ENCODE data around the gene SDK1. TPM values are rescaled to one million over a fixed set of nuclear protein-coding genes. Genes with fewer than 3 reads are reported as not detected.

The SDK1 gene
- polyA plus RNA-seq, 2 donors: 0.33 to 0.47 TPM

- WGBS, 2 donors: 15 to 37% methylated on average over 25 of the region's 25 CpGs
- H3K4me3 ChIP-seq (ENCODE audit: low read depth in 1 of 2, low read length in 2 of 2): no peak overlapping the region
- H3K9me3 ChIP-seq (ENCODE audit: control insufficient read depth in 2 of 2, insufficient read depth in 1 of 2, low read depth in 1 of 2, low read length in 1 of 2): no peaks in the 10 kb centered on the region
Observed at GRCh38 chr7:4144811-4145510, 843.9 kb downstream of the SDK1 start.

DNA sequence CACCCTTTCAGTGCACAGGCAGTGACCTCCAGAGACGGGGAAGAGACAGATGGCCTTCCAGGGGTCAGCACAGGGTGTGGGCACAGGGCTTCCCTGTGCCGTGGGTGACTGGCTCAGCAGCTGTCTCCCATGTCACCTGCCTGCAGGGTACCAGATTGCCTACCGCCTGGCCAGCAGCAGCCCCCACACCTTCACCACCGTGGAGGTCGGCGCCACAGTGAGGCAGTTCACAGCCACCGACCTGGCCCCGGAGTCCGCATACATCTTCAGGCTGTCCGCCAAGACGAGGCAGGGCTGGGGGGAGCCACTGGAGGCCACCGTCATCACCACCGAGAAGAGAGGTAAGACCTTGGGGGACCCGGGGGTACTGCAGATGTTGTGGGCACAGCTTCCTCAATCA is 844.5 kb downstream of the SDK1 start:
- WGBS, 2 donors: 87 to 92% methylated on average over 14 of the region's 14 CpGs
- H3K27me3 ChIP-seq (ENCODE audit: control insufficient read depth in 1 of 2, insufficient read depth in 2 of 2, low read length in 2 of 2): no peaks in the 10 kb centered on the region

More at GRCh38 chr7:4144811-4145510, 843.9 kb downstream of the SDK1 start:
- H3K4me1 ChIP-seq (ENCODE audit: control insufficient read depth in 2 of 2, insufficient read depth in 2 of 2, low read length in 1 of 2): peaks cover 0 to 2% of the 10 kb centered on the region in 2 donors
- no peak overlapping the region for H3K27ac ChIP-seq (ENCODE audit: low read depth in 2 of 2, low read length in 1 of 2)
- H3K36me3 ChIP-seq (ENCODE audit: control insufficient read depth in 2 of 2, insufficient read depth in 2 of 2, low read length in 1 of 2): no peaks in the 10 kb centered on the region
- no peaks in the 10 kb centered on the region for H3K27me3 ChIP-seq (ENCODE audit: control insufficient read depth in 1 of 2, insufficient read depth in 2 of 2, low read length in 2 of 2)

DNA sequence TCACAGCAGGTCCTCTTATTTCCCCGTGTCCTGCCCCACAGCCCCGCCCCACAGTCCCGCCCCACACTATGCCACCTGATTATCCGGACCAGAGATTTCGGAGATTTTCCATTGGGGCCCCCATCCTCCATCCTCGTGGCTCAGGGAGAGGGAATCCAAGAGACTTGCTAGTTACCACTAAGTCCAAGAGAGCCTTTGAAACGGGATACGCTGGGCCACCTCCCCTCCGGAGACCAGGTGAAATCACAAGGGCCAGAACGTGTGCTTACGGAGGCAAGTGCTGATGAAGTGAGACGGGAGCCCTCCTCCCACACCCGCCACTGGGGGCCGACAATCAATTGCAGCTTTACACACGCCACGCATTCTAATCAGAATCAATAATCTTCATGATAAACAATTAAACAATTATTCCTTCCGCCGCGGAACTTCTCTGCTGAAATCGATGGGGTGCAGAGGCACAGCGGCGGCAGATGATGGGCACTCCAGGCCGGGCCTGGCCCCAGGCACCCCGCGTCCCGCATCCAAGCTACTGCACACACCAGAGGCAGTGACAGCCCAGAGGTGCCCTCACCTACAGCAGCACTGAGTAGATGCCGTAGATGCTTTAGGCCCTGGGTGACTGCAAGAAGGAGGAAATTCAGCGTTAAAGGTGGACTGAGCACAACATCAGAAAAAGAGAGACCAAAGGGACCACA is 847.0 kb downstream of the SDK1 start:
- Histone ChIP-seq H3K27me3 (ENCODE audit: control insufficient read depth in 1 of 2, insufficient read depth in 2 of 2, low read length in 2 of 2) (no peaks in the 10 kb centered on the region), H3K4me3 (ENCODE audit: low read depth in 1 of 2, low read length in 2 of 2) (no peak overlapping the region), H3K36me3 (ENCODE audit: control insufficient read depth in 2 of 2, insufficient read depth in 2 of 2, low read length in 1 of 2) (no peaks in the 10 kb centered on the region), H3K9me3 (ENCODE audit: control insufficient read depth in 2 of 2, insufficient read depth in 1 of 2, low read depth in 1 of 2, low read length in 1 of 2) (no peaks in the 10 kb centered on the region), H3K27ac (ENCODE audit: low read depth in 2 of 2, low read length in 1 of 2) (no peak overlapping the region), H3K4me1 (ENCODE audit: control insufficient read depth in 2 of 2, insufficient read depth in 2 of 2, low read length in 1 of 2) (peaks cover 0 to 2% of the 10 kb centered on the region in 2 donors)
- WGBS, 2 donors: 89 to 90% methylated on average over 28 of the region's 28 CpGs

More for the DNA sequence above, 844.5 kb downstream of the SDK1 start:
- Histone ChIP-seq H3K27ac (ENCODE audit: low read depth in 2 of 2, low read length in 1 of 2) (no peak overlapping the region), H3K9me3 (ENCODE audit: control insufficient read depth in 2 of 2, insufficient read depth in 1 of 2, low read depth in 1 of 2, low read length in 1 of 2) (no peaks in the 10 kb centered on the region), H3K36me3 (ENCODE audit: control insufficient read depth in 2 of 2, insufficient read depth in 2 of 2, low read length in 1 of 2) (no peaks in the 10 kb centered on the region), H3K4me1 (ENCODE audit: control insufficient read depth in 2 of 2, insufficient read depth in 2 of 2, low read length in 1 of 2) (peaks cover 0 to 2% of the 10 kb centered on the region in 2 donors), H3K4me3 (ENCODE audit: low read depth in 1 of 2, low read length in 2 of 2) (no peak overlapping the region)

DNA sequence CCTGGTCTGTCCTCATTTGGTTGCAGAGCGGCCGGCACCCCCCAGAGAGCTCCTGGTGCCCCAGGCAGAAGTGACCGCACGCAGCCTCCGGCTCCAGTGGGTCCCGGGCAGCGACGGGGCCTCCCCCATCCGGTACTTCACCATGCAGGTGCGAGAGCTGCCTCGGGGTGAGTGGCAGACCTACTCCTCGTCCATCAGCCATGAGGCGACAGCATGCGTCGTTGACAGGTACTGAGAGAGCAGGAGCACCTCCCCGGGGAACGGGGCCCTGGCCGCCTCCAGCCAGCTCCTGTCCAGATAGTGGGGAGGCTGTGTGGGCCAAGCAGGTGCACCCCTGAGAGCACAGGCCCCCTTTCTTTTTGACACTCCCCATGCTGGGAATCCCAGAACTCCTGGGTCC is 848.2 kb downstream of the SDK1 start:
- Histone ChIP-seq H3K4me3 (ENCODE audit: low read depth in 1 of 2, low read length in 2 of 2) (no peak overlapping the region), H3K36me3 (ENCODE audit: control insufficient read depth in 2 of 2, insufficient read depth in 2 of 2, low read length in 1 of 2) (no peaks in the 10 kb centered on the region), H3K4me1 (ENCODE audit: control insufficient read depth in 2 of 2, insufficient read depth in 2 of 2, low read length in 1 of 2) (peaks cover 0 to 2% of the 10 kb centered on the region in 2 donors), H3K9me3 (ENCODE audit: control insufficient read depth in 2 of 2, insufficient read depth in 1 of 2, low read depth in 1 of 2, low read length in 1 of 2) (no peaks in the 10 kb centered on the region), H3K27ac (ENCODE audit: low read depth in 2 of 2, low read length in 1 of 2) (no peak overlapping the region), H3K27me3 (ENCODE audit: control insufficient read depth in 1 of 2, insufficient read depth in 2 of 2, low read length in 2 of 2) (no peaks in the 10 kb centered on the region)
- WGBS, 2 donors: 87 to 89% methylated on average over 18 of the region's 18 CpGs

GRCh38 chr7:4149645-4150044 is 848.6 kb downstream of the SDK1 start:
- no peaks in the 10 kb centered on the region for H3K27me3 ChIP-seq (ENCODE audit: control insufficient read depth in 1 of 2, insufficient read depth in 2 of 2, low read length in 2 of 2)
- no peaks in the 10 kb centered on the region for H3K9me3 ChIP-seq (ENCODE audit: control insufficient read depth in 2 of 2, insufficient read depth in 1 of 2, low read depth in 1 of 2, low read length in 1 of 2)
- H3K4me3 ChIP-seq (ENCODE audit: low read depth in 1 of 2, low read length in 2 of 2): no peak overlapping the region
- H3K36me3 ChIP-seq (ENCODE audit: control insufficient read depth in 2 of 2, insufficient read depth in 2 of 2, low read length in 1 of 2): no peaks in the 10 kb centered on the region
- no peaks in the 10 kb centered on the region for H3K4me1 ChIP-seq (ENCODE audit: control insufficient read depth in 2 of 2, insufficient read depth in 2 of 2, low read length in 1 of 2)
- 91 to 93% methylated on average over 11 of the region's 11 CpGs for WGBS, 2 donors
- no peak overlapping the region for H3K27ac ChIP-seq (ENCODE audit: low read depth in 2 of 2, low read length in 1 of 2)

DNA sequence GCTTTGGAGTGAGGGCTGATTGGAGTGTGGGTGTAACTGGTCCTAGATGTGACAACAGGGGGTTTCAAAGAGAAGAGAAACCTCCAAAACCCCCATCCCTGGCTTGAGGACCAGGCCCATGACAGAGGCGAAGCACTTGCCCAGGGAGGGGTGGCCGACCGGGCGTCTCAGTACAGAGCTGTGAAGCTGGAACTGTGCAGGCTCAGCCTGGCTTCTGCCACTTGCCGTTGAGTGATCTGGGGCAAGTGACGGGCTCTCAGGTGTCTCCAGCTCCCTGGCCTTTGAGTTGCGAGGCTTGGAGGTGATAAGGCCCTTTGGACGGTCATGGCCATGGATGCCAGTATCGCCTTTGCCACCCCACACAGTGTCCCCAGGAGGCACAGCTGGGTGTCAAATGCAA is 849.7 kb downstream of the SDK1 start:
- Histone ChIP-seq H3K27me3 (ENCODE audit: control insufficient read depth in 1 of 2, insufficient read depth in 2 of 2, low read length in 2 of 2) (no peaks in the 10 kb centered on the region), H3K27ac (ENCODE audit: low read depth in 2 of 2, low read length in 1 of 2) (no peak overlapping the region), H3K36me3 (ENCODE audit: control insufficient read depth in 2 of 2, insufficient read depth in 2 of 2, low read length in 1 of 2) (no peaks in the 10 kb centered on the region), H3K4me3 (ENCODE audit: low read depth in 1 of 2, low read length in 2 of 2) (no peak overlapping the region), H3K4me1 (ENCODE audit: control insufficient read depth in 2 of 2, insufficient read depth in 2 of 2, low read length in 1 of 2) (no peaks in the 10 kb centered on the region), H3K9me3 (ENCODE audit: control insufficient read depth in 2 of 2, insufficient read depth in 1 of 2, low read depth in 1 of 2, low read length in 1 of 2) (no peaks in the 10 kb centered on the region)
- WGBS, 2 donors: 89 to 95% methylated on average over 9 of the region's 9 CpGs

GRCh38 chr7:4151524-4151923 is 850.5 kb downstream of the SDK1 start:
- Histone ChIP-seq H3K27me3 (ENCODE audit: control insufficient read depth in 1 of 2, insufficient read depth in 2 of 2, low read length in 2 of 2) (no peaks in the 10 kb centered on the region), H3K4me3 (ENCODE audit: low read depth in 1 of 2, low read length in 2 of 2) (no peak overlapping the region), H3K27ac (ENCODE audit: low read depth in 2 of 2, low read length in 1 of 2) (no peak overlapping the region), H3K9me3 (ENCODE audit: control insufficient read depth in 2 of 2, insufficient read depth in 1 of 2, low read depth in 1 of 2, low read length in 1 of 2) (no peaks in the 10 kb centered on the region), H3K36me3 (ENCODE audit: control insufficient read depth in 2 of 2, insufficient read depth in 2 of 2, low read length in 1 of 2) (no peaks in the 10 kb centered on the region), H3K4me1 (ENCODE audit: control insufficient read depth in 2 of 2, insufficient read depth in 2 of 2, low read length in 1 of 2) (no peaks in the 10 kb centered on the region)
- 89 to 92% methylated on average over 10 of the region's 10 CpGs for WGBS, 2 donors

GRCh38 chr7:4151926-4152549 is 851.0 kb downstream of the SDK1 start:
- no peaks in the 10 kb centered on the region for H3K27me3 ChIP-seq (ENCODE audit: control insufficient read depth in 1 of 2, insufficient read depth in 2 of 2, low read length in 2 of 2)
- no peak overlapping the region for H3K4me3 ChIP-seq (ENCODE audit: low read depth in 1 of 2, low read length in 2 of 2)
- 60 to 72% methylated on average over 13 of the region's 13 CpGs for WGBS, 2 donors
- no peak overlapping the region for H3K27ac ChIP-seq (ENCODE audit: low read depth in 2 of 2, low read length in 1 of 2)
- H3K4me1 ChIP-seq (ENCODE audit: control insufficient read depth in 2 of 2, insufficient read depth in 2 of 2, low read length in 1 of 2): no peaks in the 10 kb centered on the region
- H3K36me3 ChIP-seq (ENCODE audit: control insufficient read depth in 2 of 2, insufficient read depth in 2 of 2, low read length in 1 of 2): no peaks in the 10 kb centered on the region
- H3K9me3 ChIP-seq (ENCODE audit: control insufficient read depth in 2 of 2, insufficient read depth in 1 of 2, low read depth in 1 of 2, low read length in 1 of 2): no peaks in the 10 kb centered on the region

- 84 to 87% methylated on average over 12 of the region's 12 CpGs for WGBS, 2 donors
- H3K4me3 ChIP-seq (ENCODE audit: low read depth in 1 of 2, low read length in 2 of 2): no peak overlapping the region
- no peaks in the 10 kb centered on the region for H3K4me1 ChIP-seq (ENCODE audit: control insufficient read depth in 2 of 2, insufficient read depth in 2 of 2, low read length in 1 of 2)
- H3K36me3 ChIP-seq (ENCODE audit: control insufficient read depth in 2 of 2, insufficient read depth in 2 of 2, low read length in 1 of 2): no peaks in the 10 kb centered on the region
- H3K27me3 ChIP-seq (ENCODE audit: control insufficient read depth in 1 of 2, insufficient read depth in 2 of 2, low read length in 2 of 2): no peaks in the 10 kb centered on the region
- H3K27ac ChIP-seq (ENCODE audit: low read depth in 2 of 2, low read length in 1 of 2): no peak overlapping the region
- H3K9me3 ChIP-seq (ENCODE audit: control insufficient read depth in 2 of 2, insufficient read depth in 1 of 2, low read depth in 1 of 2, low read length in 1 of 2): no peaks in the 10 kb centered on the region
Observed at GRCh38 chr7:4154882-4155535, 854.0 kb downstream of the SDK1 start.

Measured in esophagus (tissue), 2 donors.